HG03558 (cell line): ENCODE measurements around the gene NLRC5.
"Not testable (repeated sequence)": the region's sequence is repeated elsewhere in the genome, so short reads cannot be mapped to it uniquely, and the experiment has no call there.

Experiments used
- ATAC-seq: cut with Tn5 transposase; IDR thresholded peaks from one replicate; pipeline ENCODE4 v1.9.1; 2021; ENCODE audit warnings: moderate number of reproducible peaks; ENCODE audit not compliant: unreplicated experiment; ENCODE audit errors: extremely low read depth

The NLRC5 gene

DNA sequence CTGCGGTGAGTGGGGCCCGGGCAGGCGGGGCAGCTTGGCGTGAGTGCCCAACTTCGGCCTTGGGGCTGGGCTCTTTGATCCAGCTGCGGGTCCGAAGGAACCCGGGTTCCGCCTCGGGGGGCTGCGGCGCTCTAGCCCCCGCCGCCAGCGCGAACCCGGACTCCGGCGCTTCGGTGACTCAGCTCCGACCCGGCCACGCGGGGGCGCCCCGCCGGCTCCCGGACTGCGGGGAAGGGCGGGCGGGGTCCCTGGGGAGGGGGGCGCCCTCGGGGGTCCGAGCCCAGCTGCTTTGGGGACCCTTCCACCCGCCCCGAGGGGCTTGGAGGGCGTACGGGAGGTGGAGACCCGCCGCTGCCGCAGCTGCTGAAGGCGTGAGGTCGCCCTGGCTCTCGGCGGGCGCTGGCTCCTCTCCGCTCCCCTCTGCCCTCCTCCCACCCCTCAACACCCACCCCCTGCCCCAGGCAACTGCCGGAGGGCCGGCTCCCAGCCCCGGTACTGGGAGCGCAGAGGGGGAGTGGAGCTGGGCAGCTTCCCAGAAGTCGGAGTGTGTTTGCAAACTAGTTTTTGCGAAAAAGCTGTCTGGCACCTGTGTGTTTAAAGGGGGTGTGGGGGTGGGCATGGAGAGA, 103.5 kb downstream of the NLRC5 start:
- ATAC-seq, result no peak

DNA sequence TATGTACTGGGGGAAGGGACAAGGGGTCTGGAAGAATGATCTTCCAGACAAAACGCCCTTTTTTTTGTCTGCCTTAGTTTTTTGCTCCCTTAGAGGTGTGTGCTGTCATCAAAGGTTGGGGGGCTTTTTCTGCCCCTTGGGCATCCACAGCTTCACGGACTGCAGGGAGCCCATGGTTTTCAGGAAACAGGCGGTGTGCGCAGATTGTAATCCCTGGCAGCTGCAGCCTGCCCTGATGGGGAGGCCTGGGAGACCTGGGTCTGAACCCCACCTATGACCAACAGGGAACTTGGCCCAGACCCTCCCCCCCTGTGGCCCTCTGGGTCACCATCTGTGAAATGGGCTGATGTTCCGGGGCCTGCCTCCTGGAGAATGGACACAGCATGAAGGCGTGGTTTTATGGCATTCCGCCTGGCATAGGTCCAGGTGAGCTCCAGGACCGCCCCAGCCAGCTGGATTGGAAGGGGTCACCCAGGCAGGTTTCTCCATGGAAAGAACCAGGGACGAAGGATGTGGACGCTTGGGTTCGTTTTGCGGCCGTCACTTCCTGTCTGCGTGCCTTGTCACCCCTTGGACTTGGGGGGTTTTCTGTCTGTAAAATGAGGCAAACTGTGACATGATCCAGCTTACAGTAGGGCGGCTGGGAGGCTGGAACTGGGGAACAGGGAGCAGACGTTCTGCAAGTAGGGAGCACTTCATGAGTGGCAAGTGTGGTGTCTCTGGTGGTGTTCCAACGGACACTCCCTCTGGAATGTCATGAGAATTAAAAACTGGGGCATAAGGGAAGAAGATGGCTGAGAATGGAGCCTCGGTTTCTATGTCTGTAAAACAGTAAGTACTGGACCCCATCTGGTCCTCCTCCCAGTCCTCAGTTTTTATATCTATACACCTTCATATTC, 104.6 kb downstream of the NLRC5 start:
- ATAC-seq, result no peak

DNA sequence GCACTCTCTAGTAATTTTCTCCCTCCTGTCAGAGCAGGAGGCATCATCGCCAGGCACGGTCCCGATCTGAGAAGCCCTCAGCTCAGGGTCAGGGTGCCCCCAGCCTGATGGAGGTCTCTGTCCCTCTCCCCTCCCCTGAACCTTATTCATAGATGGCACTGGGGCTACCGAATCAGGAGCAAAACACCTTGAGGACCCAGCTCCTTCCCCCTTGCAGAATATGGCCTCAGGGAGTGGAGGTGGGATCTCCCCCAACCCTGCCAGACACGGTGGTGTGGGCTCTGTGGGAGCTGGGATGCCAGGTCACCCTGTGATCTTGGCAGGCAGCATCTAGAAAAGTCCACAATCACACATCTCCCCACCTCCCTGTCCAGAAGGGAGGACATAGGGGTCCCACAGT, 105.6 kb downstream of the NLRC5 start:
- ATAC-seq, result no peak

DNA sequence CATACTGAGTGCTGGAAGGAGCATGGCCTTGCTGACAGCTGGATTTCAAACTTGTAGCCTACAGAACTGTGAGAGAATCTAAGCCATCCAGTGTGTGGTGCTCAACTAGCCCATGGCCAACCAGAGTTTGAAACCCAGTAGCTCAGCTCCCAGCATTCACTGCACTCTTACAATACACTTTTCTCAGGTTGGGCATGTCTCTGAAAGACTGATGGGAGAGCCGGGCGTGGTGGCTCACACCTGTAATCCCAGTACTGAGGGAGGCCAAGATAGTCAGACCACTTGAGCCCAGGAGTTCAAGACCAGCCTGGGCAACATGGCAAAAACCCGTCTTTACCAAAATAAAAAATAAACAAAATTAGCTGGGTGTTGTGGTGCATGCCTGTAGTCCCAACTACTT, 106.8 kb downstream of the NLRC5 start:
- no peak for ATAC-seq

DNA sequence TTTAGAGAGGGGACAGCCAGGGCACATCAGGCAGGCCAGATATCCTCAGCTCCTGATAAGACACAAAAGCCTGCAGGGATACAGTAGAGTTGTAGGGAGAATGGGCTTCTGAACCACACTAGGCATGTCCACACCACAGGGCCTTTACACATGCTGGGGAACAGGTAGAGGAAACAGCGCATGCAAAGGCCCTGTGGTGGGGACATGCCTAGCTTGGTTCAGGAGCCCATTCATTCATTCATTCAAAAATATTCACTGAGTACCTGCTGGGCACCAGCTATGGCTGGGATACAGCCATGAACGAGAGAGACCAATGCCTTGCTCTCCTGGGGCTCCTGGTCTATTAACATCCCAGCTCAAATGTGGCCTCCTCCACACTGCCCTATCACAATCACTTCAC, 107.4 kb downstream of the NLRC5 start:
- no peak for ATAC-seq

DNA sequence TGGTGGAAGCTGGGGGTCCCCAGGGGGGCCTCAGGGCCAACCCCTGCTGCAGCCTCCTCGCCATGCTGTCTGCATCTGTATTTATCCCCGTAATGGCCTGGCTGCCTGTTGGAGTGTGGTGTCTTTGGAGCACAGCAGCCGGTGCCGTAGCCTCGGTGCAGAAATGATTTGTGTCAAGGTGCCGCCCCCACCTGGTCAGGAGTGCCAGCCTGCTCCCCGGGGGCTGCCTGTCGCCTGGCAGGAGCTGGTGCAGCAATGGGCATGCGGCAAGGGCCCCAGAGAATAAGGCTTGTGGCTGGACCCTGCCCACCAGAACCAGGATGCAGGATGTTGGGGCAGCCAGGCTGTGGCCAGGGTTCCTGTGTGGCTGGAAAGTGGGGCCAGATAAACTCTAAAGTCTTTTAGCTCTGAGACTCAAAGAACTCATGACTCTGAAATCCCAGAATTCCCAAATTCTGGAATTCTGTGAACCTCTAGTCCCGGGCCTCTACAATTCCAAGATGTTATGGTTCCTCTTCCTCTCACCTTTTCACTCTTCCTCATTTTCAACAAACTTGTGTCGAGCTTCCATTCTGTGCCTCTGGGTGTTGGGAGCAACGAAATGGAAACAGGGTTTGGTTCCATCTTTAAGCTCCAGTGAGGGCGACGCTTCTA, 109.0 kb downstream of the NLRC5 start:
- no peak for ATAC-seq

DNA sequence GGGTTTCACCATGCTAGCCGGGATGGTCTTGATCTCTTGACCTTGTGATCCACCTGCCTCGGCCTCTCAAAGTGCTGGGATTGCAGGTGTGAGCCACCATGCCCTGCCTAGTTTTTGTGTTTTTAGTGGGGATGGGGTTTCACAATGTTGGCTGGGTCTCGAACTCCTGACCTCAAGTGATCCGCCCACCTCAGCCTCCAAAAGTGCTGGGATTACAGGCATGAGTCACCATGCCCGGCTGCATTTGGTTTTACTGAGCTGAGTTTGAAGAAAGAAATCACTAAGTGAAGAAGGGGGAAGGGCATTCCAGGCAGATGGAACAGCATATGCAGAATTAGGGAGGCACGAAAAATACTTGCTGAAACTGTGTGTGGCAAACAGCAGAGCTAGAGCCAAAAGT, 110.6 kb downstream of the NLRC5 start:
- not testable (repeated sequence) for ATAC-seq

DNA sequence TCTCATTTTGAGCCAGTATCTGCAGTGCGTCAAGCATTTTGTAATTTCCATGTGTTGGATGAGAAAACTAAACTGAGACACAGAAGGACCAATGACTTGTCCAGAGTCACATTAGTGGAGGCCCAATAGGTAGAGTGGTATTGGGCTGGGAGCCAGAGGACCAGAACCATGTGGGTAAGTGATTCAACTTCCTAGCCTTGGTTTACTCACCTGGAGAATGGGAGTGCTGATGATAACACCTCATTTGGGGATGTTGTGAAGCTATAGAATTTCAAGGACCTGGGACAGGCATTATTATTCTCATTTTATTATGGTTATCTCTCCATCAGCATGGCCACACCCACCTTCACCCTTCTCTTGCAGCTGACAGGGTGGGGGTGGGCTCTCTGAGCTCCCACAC, 111.1 kb downstream of the NLRC5 start:
- ATAC-seq, result no peak

DNA sequence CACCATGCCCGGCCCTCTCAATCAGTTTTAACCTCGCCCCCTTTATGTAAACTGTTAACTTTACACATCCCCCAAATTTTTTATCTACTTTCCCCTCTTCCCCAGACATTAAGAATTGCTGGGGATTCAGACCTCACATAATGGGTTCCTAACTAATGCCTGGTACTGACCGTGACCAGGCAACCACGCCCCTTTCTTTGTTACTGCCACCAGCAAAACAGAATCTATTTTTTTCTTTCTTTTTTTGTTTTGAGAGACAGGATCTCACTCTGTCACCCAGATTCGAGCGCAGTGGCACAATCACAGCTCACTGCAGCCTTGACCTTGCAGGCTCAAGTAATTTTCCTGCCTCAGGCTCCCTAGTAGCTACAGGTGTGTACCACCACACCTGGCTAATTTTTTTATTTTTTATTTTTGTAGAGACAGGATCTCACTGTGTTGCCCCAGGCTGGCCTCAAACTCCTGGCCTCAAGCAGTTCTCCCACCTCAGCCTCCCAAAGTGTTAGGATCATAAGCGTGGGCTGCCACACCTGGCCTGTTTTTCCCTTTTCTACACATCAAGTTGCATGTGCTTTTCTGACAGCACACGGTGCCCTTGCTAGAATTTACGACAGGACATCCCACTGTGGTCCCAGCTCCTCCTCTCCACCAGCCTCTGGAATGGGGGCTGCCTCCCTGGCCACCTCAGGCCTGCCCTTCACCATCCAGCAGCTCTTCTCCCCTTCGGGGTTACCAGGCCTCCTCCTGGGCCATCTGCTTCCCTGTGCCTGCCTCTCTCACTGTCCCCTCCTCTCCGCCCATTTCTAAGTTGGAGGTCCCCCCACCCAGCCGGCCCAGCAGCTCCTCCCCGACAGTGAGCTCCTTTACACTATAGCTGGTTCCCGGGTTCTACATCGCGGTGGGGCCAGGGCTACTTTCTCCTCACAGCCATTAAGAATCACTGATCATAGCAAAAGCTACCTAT, 113.8 kb downstream of the NLRC5 start:
- no peak for ATAC-seq

DNA sequence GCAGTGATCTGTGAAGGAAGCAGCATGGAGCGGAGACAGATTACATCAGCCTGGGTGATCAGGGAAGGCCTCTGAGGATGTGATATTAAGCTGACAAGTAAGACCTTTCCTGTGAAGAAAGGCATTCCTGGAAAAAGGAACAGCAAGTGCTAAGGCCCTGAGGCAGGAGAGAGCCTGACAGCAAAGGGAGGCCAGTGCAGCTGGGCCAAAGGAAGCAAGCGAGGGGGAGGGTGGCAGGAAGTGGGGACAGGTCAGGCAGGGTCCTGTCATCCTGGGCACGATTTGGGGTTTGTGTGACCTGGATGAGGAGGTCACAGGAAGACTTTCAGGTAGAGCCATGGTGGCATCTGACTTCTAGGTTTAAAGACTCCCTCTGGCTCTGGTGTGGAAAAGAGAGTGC, 115.3 kb downstream of the NLRC5 start:
- no peak for ATAC-seq

DNA sequence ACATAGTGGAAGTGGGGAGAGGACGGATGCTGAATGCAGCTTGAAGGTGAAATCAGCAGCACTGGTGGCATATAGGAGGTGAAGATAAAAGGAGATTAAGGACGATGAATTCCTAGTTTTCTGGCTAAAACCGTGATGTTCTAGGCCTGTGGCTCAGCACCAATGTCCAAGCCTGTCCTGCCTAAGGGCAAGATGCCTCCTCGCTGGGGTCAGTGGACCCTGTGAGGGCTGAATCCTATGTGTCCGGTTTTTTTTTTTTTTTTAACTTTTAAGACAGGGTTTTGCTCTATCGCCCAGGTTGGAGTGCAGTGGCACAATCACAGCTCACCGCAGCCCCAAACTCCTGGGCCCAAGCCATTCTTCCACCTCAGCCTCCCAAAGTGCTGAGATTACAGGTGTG, 115.8 kb downstream of the NLRC5 start:
- ATAC-seq, result no peak

DNA sequence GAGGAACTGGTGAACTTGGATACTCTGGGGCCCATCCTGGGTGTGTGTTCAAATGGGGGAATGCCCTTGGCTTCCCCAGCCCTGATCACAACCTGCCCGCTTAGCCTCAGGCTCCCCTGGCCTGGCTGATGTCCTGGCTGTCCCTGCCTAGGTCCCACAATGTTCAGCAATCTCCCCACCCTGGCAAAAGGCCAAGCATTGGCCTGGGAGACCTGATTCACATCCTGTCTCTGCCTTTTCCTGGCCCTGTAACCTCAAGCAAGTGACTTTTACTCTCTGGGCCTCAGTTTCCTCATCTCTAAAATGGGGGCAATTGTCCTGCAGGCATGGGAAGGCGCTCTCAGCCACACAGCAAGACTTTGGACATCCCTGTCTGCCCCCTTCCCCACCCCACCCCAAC, 117.4 kb downstream of the NLRC5 start:
- no peak for ATAC-seq

DNA sequence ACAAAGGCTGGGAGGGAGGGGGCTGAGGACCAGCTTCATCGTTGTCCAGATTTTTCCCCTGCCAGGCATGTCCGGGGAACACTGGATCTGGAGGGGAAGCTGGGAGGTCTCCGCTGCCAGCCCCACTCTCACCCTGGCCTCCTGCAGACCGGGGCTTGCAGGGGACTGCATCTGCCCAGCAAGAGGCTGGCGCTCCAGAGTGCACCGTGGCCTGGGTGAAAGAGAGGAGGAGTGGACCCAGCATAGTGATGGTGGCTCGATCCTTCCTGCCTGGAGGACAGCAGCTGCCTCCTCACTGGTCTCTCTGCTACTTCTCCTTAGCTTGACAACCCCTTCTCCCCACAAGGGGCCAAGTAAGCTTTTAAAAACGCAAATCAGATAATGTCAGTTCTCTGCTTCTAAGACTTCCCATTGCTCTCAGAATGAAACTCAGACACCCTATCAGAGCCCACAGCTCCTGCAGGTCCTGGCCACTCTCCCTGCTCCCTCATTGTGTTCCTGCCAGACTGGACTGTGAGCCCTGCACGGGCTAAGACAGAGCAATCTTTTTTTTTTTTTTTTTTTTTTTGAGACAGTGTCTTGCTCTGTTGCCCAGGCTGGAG, 118.1 kb downstream of the NLRC5 start:
- no peak for ATAC-seq

DNA sequence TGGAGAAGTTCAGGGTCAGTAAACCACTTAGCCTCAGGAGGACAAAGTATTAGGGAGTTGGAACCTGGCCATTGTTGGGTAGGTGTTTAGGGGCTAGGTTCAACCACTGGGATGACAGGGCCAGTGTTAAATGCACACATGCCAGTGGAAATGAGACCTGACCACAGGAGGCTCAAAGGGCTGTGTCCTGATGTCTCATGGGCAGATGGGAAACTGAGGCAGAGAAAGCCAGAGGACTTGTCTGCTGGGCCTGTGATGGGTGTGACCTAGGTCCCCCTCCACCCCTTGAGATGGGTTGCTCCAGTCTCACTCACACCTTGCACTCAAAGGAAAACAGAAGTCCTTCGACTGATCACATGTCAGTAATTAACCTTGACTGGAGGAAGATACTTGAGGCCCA, 119.1 kb downstream of the NLRC5 start:
- no peak for ATAC-seq

DNA sequence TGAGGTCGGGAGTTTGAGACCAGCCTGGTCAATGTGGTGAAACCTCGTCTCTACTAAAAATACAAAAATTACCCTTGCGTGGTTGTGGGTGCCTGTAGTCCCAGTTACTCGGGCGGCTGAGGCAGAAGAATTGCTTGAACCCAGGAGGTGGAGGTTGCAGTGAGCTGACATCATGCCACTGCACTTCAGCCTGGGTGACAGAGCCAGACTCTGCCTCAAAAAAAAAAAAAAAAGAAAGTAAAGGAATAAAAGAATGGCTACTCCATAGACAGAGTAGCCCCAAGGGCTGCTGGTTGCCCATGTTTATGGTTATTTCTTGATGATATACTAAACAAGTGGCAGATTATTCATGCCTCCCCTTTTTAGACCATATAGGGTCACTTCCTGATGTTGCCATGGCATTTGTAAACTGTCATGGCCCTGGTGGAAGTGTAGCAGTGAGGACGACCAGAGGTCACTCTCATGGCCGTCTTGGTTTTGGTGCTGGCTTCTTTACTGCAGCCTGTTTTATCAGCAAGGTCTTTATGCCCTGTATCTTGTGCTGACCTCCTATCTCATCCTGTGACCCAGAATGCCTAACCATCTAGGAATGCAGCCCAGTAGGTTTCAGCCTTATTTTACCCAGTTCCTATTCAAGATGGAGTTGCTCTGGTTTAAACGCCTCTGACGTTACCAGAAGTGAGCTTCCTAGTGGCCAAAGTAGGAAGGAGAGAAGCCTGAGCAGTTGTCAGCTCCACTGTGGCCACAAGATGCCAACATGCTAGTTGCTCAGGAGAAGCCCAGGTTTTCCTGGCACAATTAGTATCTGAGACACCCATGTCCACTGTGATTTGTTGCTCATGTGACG, 120.1 kb downstream of the NLRC5 start:
- not testable (repeated sequence) for ATAC-seq

DNA sequence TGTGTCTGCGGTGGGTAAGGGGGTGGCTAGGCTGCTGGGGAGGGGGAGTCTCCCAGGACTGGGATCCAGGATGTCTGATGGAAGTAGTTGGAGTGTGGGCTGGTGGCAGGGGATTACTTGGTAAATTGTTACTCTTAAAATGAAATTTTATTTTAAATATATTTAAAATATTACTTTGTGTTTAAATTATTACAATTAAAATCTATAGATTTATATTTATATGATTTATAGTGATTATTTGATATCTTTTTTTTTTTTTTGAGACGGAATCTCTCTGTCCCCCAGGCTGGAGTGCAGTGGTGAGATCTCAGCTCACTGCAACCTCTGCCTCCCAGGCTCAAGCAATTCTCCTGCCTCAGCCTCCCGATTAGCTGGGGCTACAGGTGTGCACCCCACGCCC, 121.6 kb downstream of the NLRC5 start:
- no peak for ATAC-seq

DNA sequence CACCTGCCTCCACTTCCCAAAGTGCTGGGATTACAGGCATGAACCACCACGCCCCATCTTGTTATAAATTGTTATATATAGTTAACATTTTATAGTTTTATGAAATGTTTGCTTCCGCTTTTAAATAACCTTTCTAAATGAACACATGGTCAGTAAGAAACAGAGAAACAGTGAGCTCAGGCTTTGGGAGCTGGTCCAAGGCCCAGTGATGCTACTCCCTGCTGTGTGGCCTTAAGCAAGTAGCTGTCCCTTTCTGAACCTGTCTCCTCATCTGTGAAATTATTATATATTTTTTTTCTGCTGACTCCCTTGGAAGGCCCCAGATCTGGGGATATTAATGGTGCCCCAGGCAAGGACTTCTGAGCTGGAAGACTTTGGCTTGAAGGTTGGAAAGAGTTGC, 122.1 kb downstream of the NLRC5 start:
- no peak for ATAC-seq

DNA sequence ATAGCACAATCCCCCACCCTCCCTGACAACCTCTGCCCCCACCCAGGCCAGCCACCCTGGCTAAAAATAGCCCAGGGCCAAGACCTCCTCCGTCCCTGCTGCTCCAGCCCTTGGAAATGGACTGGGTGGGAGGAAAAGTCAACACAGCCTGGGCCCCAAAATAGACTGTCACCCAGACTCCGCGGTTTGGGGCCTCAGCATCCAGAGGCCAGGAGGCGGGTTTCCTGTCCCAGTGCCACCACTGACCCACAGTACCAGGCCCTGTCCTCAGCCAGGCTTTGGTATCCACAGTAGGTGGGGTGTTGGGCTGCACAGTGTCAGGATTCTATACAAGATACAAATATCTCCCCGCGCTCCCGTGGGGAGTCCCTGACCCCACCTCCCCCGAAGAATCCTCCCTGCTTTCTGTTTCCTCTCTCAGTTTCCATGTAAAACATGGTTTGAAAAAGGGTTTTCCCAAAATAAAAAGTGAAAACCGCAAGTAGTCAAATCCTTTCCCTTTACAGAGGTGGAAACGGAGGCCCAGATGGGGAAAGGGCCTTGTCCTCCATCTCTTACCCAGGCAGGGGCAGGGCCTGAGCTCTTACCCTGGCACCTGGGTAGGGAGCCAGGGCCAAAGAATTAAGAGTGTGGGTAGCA, 123.2 kb downstream of the NLRC5 start:
- no peak for ATAC-seq
